ENCODE data around the gene SIM2. TPM values are rescaled to one million over a fixed set of nuclear protein-coding genes. Genes with fewer than 3 reads are reported as not detected.

SIM2 gene
- total RNA-seq, 4 donors from 2014 or later, result 0.42 TPM; not detected in 3

DNA sequence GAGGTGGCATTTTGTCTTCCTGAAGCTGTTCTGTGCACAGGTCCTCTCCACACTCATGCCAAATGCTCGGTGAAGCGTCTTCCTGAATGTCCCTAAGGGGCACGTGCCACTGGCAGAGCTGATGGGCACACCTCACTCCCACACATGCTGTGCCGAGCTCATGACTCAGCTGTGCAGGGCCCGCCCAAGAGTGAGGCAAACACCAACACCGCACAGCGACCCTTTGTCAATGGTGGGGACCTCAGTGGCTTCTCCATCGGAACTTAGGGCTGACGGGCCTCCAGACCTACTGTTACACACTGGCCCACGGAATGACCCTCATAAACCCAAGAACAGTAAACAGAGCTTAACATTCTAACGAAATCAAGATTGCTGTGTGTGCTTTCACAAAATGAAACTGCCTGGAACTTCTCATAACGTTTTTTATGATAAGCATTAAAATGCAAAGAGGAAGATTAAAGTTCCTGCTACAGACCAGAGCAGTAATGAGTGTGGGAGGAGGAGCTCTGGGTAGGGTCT, 89.3 kb downstream of the SIM2 start:
- intact Hi-C loops (cut with DNase I), result no loop called here
- Histone ChIP-seq H3K27ac (replicated peaks in 1 of 4) (no peak overlapping the region), H3K4me3 (no peak overlapping the region), H3K4me1 (peaks cover 0 to 6% (median 0%) of the 10 kb centered on the region in 4 donors), H3K9me3 (no peaks in the 10 kb centered on the region), H3K36me3 (no peaks in the 10 kb centered on the region), H3K27me3 (no peaks in the 10 kb centered on the region)
- TF ChIP-seq POLR2A (IDR thresholded peaks at IDR 0.05; ENCODE audit: low read depth) (no peak), POLR2AphosphoS5 (IDR thresholded peaks at IDR 0.05) (no peak), EP300 (IDR thresholded peaks at IDR 0.05) (no peak)
- TF ChIP-seq, protein P1, sequence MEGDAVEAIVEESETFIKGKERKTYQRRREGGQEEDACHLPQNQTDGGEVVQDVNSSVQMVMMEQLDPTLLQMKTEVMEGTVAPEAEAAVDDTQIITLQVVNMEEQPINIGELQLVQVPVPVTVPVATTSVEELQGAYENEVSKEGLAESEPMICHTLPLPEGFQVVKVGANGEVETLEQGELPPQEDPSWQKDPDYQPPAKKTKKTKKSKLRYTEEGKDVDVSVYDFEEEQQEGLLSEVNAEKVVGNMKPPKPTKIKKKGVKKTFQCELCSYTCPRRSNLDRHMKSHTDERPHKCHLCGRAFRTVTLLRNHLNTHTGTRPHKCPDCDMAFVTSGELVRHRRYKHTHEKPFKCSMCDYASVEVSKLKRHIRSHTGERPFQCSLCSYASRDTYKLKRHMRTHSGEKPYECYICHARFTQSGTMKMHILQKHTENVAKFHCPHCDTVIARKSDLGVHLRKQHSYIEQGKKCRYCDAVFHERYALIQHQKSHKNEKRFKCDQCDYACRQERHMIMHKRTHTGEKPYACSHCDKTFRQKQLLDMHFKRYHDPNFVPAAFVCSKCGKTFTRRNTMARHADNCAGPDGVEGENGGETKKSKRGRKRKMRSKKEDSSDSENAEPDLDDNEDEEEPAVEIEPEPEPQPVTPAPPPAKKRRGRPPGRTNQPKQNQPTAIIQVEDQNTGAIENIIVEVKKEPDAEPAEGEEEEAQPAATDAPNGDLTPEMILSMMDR (IDR thresholded peaks at IDR 0.05), result no peak
- 76% methylated on average over 4 of the region's 12 CpGs for WGBS
- DNase-seq (ENCODE audit: extremely low spot score), result no peak

DNA sequence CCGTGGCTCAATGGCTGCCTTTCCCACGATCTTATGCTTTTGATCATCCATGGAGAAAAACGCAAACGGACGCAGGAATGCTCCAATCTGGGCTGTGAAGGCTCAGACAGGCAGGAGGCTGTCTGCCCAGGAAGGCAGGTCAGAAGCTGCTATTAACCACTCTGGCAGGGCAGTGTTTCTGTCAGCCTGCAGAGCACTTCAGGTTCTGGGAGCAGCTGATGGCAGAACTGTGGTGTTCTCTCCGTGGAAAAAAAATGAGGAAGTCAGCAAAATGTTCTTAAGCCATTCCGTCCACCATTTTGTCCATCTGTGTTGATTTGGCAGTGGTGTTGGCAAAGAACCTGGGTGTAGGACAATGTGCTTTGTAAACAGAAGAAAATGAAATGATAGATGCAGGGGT, 91.7 kb downstream of the SIM2 start:
- H3K9me3 ChIP-seq, result no peaks in the 10 kb centered on the region
- no peaks in the 10 kb centered on the region for H3K27me3 ChIP-seq
- TF ChIP-seq POLR2A (IDR thresholded peaks at IDR 0.05; ENCODE audit: low read depth), result no peak
- TF ChIP-seq, protein P1 (IDR thresholded peaks at IDR 0.05), result no peak
- TF ChIP-seq EP300 (IDR thresholded peaks at IDR 0.05), result no peak
- no peak for TF ChIP-seq POLR2AphosphoS5 (IDR thresholded peaks at IDR 0.05)
- WGBS, result 80% methylated on average over 7 of the region's 7 CpGs
- H3K27ac ChIP-seq (replicated peaks in 1 of 4), result no peak overlapping the region
- H3K36me3 ChIP-seq, result no peaks in the 10 kb centered on the region
- intact Hi-C loops (cut with DNase I), result no loop called here
- peaks cover 0 to under 1% (median 0%) of the 10 kb centered on the region in 4 donors for H3K4me1 ChIP-seq
- H3K4me3 ChIP-seq, result no peak overlapping the region
- DNase-seq (ENCODE audit: extremely low spot score), result no peak

DNA sequence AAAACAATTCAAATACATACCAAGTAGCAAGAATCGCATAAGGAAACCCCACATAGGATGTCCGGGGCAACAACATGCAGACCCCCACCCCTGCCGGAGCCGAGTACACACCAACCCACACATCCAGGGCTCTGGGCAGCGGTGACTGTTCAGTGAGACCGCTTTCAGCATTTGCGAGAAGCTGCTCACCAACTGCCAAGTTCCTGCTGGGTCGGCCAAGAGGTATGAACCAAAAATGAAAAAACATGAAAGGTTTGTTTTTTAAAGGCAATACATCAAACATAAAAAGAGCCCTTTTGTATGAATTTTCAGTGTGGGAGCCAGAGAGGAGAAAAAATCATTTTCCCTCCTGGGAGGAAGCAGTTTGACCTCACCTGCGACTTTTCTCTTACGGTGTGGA, 92.3 kb downstream of the SIM2 start:
- Histone ChIP-seq H3K4me3 (no peak overlapping the region), H3K27me3 (no peaks in the 10 kb centered on the region), H3K27ac (replicated peaks in 1 of 4) (no peak overlapping the region), H3K4me1 (no peaks in the 10 kb centered on the region), H3K9me3 (peaks cover 0 to 5% (median 3%) of the 10 kb centered on the region in 4 donors), H3K36me3 (no peaks in the 10 kb centered on the region)
- no peak for DNase-seq (ENCODE audit: extremely low spot score)
- TF ChIP-seq, protein P1 (IDR thresholded peaks at IDR 0.05), result no peak
- TF ChIP-seq POLR2AphosphoS5 (IDR thresholded peaks at IDR 0.05) (no peak), POLR2A (IDR thresholded peaks at IDR 0.05; ENCODE audit: low read depth) (no peak), EP300 (IDR thresholded peaks at IDR 0.05) (no peak)
- WGBS, result 82% methylated on average over 10 of the region's 10 CpGs
- intact Hi-C loops (cut with DNase I), result no loop called here

- no peaks in the 10 kb centered on the region for H3K36me3 ChIP-seq
- H3K27me3 ChIP-seq, result no peaks in the 10 kb centered on the region
- no peaks in the 10 kb centered on the region for H3K4me1 ChIP-seq
- intact Hi-C loops (cut with DNase I), result no loop called here
- no peak overlapping the region for H3K27ac ChIP-seq (replicated peaks in 1 of 4)
- H3K9me3 ChIP-seq, result peaks cover 0 to 10% (median 7%) of the 10 kb centered on the region in 4 donors
- TF ChIP-seq POLR2AphosphoS5 (IDR thresholded peaks at IDR 0.05) (no peak), POLR2A (IDR thresholded peaks at IDR 0.05; ENCODE audit: low read depth) (no peak), EP300 (IDR thresholded peaks at IDR 0.05) (no peak)
- TF ChIP-seq, protein P1 (IDR thresholded peaks at IDR 0.05), result no peak
- no peak overlapping the region for H3K4me3 ChIP-seq
- DNase-seq (ENCODE audit: extremely low spot score), result no peak
- 85% methylated on average over 18 of the region's 21 CpGs for WGBS
Measured at GRCh38 chr21:36791695-36792470, 93.0 kb downstream of the SIM2 start.
